Spinal cord (tissue), 10 donors: ENCODE measurements around the gene CFAP61. TPM values are rescaled to one million over a fixed set of nuclear protein-coding genes. Genes with fewer than 3 reads are reported as not detected.
"Not testable (repeated sequence)": the region's sequence is repeated elsewhere in the genome, so short reads cannot be mapped to it uniquely, and the experiment has no call there.

ENCODE experiments used
- DNase-seq, 6 donors: peaks; one replicate each; pipeline versions ENCODE4 v3.0.0 to v3.0.0-alpha.2; 2013 to 2015; ENCODE audit warnings: low spot score in 6 of 6, low read depth in 4 of 6
- H3K27ac ChIP-seq: one replicate; pipeline ENCODE4 v1.5.1; 2013; ENCODE audit warnings: low read depth, low read length, control low read depth
- H3K27me3 ChIP-seq: one replicate; pipeline ENCODE4 v1.6.1; 2013; ENCODE audit warnings: low read length; ENCODE audit not compliant: control insufficient read depth, insufficient read depth
- H3K36me3 ChIP-seq: one replicate; pipeline ENCODE4 v1.6.1; 2013; ENCODE audit warnings: low read length; ENCODE audit not compliant: control insufficient read depth, insufficient read depth
- H3K4me1 ChIP-seq: one replicate; pipeline ENCODE4 v1.6.1; 2013; ENCODE audit warnings: low read length; ENCODE audit not compliant: control insufficient read depth, insufficient read depth
- H3K4me3 ChIP-seq: one replicate; pipeline ENCODE4 v1.5.1; 2013; ENCODE audit warnings: low read depth, low read length, control low read depth
- H3K9me3 ChIP-seq: one replicate; pipeline ENCODE4 v1.6.1; 2013; ENCODE audit warnings: low read length; ENCODE audit not compliant: control insufficient read depth, insufficient read depth
- WGBS: methylation state at CpG from one replicate; pipeline ENCODE4 v1.1.5; 2013; ENCODE audit warnings: missing lambda C conversion rate; ENCODE audit not compliant: insufficient coverage; 5-methylcytosine and 5-hydroxymethylcytosine counted together
- polyA plus RNA-seq, 2 donors: library from polyadenylated mRNA; unstranded; fragments of 120-200 nt; gene quantifications; one replicate each; pipeline ENCODE4 v1.2.1, GENCODE V29; 2013; ENCODE audit not compliant: insufficient read length in 2 of 2
- total RNA-seq, 2 donors: library from RNA; depleted of rRNA in 1 of 2; stranded (reverse); fragments of 120-200 nt in 1 of 2; fragments of >200 nt in 1 of 2; gene quantifications; one replicate each; pipeline versions ENCODE4 v1.2.3 to v1.2.4, GENCODE V29; 2013 to 2014
- donor health status: healthy.

The CFAP61 gene
- total and polyA plus RNA-seq, 4 donors = 4.0 to 9.8 (median 7.6) TPM

DNA sequence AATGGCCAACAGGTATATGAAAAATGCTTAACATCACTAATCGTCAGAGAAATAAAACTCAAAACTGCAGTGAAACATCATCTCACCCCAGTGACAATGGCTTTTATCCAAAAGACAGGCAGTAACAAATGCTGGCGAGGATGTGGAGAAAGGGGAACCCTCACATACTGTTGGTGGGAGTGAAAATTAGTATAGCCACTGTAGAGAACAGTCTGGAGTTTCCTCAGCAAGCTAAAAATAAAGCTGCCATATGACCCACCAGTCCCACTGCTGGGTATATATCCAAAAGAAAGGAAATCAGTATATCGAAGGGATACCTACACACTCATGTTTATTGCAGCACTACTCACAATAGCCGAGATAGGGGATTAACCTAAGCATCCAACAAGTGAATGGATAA is 292.1 kb downstream of the CFAP61 start:
- Histone ChIP-seq H3K4me3 (no peak overlapping the region), H3K27ac (no peak overlapping the region), H3K9me3 (peaks cover 2% of the 10 kb centered on the region), H3K36me3 (no peaks in the 10 kb centered on the region), H3K27me3 (no peaks in the 10 kb centered on the region), H3K4me1 (no peaks in the 10 kb centered on the region)
- DNase-seq = no peak
- WGBS = no CpG with 5 or more reads among the region's 4 CpGs

- no peak for DNase-seq
- H3K27me3 ChIP-seq = no peaks in the 10 kb centered on the region
- H3K9me3 ChIP-seq = peaks cover 3% of the 10 kb centered on the region
- H3K36me3 ChIP-seq = no peaks in the 10 kb centered on the region
- no peak overlapping the region for H3K4me3 ChIP-seq
- H3K27ac ChIP-seq = no peak overlapping the region
- WGBS = no CpG with 5 or more reads among the region's 3 CpGs
- H3K4me1 ChIP-seq = no peaks in the 10 kb centered on the region
These were observed 301.2 kb downstream of the CFAP61 start for GRCh38 chr20:20353576-20353975.

GRCh38 chr20:20355503-20355902 is 303.2 kb downstream of the CFAP61 start:
- H3K27ac ChIP-seq, H3K4me3 ChIP-seq, H3K36me3 ChIP-seq, H3K4me1 ChIP-seq, H3K9me3 ChIP-seq, DNase-seq, H3K27me3 ChIP-seq: not testable (repeated sequence)

- peaks cover 1% of the 10 kb centered on the region for H3K9me3 ChIP-seq
- no peaks in the 10 kb centered on the region for H3K36me3 ChIP-seq
- peaks cover 40% of the 10 kb centered on the region for H3K27me3 ChIP-seq
- H3K4me3 ChIP-seq = no peak overlapping the region
- H3K4me1 ChIP-seq = peaks cover 10% of the 10 kb centered on the region
- peak in 1 of 6 donors; percentile 29 for DNase-seq
- H3K27ac ChIP-seq = no peak overlapping the region
These were observed 306.5 kb downstream of the CFAP61 start for GRCh38 chr20:20358801-20359200.

GRCh38 chr20:20359628-20360027 is 307.3 kb downstream of the CFAP61 start:
- DNase-seq = no peak
- WGBS = no CpG with 5 or more reads among the region's 6 CpGs
- Histone ChIP-seq H3K4me3 (no peak overlapping the region), H3K27me3 (peaks cover 48% of the 10 kb centered on the region), H3K36me3 (no peaks in the 10 kb centered on the region), H3K4me1 (peaks cover 19% of the 10 kb centered on the region), H3K9me3 (peaks cover 1% of the 10 kb centered on the region), H3K27ac (no peak overlapping the region)

GRCh38 chr20:20360464-20360863 is 308.1 kb downstream of the CFAP61 start:
- peaks cover 56% of the 10 kb centered on the region for H3K27me3 ChIP-seq
- no peaks in the 10 kb centered on the region for H3K36me3 ChIP-seq
- H3K4me3 ChIP-seq = no peak overlapping the region
- peak in 2 of 6 donors; percentile 86 to 89 for DNase-seq
- WGBS = 12% methylated on average over 5 of the region's 6 CpGs
- peaks cover 26% of the 10 kb centered on the region for H3K4me1 ChIP-seq
- peaks cover under 1% of the 10 kb centered on the region for H3K9me3 ChIP-seq
- no peak overlapping the region for H3K27ac ChIP-seq

GRCh38 chr20:20362774-20363433 is 310.6 kb downstream of the CFAP61 start:
- 0% methylated on average over 11 of the region's 17 CpGs for WGBS
- Histone ChIP-seq H3K27ac (no peak overlapping the region), H3K36me3 (no peaks in the 10 kb centered on the region), H3K9me3 (no peaks in the 10 kb centered on the region), H3K27me3 (peaks cover 78% of the 10 kb centered on the region), H3K4me3 (no peak overlapping the region), H3K4me1 (peaks cover 37% of the 10 kb centered on the region)
- peak in 2 of 6 donors; percentile 81 to 83 for DNase-seq

DNA sequence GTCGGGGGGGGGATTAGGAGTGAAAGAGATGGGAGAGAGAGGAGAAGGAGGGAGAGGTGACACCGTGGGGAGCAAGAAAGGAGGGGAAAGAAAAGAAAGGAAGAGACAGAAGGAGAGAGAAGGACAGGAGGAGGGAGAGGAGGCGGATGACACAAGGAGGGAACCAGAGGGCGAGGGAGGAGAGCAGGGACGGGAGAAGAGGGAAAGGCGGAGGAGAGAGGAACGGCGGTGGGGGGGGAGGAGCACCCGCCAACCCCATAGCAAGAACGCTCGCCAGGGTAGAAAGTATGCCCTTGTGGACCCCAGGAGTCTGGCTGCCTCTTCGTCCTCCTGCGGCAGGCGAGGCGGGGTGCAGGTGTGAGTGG is 311.1 kb downstream of the CFAP61 start:
- Histone ChIP-seq H3K9me3 (no peaks in the 10 kb centered on the region), H3K4me1 (peaks cover 37% of the 10 kb centered on the region), H3K27ac (no peak overlapping the region), H3K4me3 (no peak overlapping the region), H3K36me3 (no peaks in the 10 kb centered on the region), H3K27me3 (peaks cover 78% of the 10 kb centered on the region)
- 1% methylated on average over 15 of the region's 15 CpGs for WGBS
- DNase-seq = peak in 1 of 6 donors; percentile 33

DNA sequence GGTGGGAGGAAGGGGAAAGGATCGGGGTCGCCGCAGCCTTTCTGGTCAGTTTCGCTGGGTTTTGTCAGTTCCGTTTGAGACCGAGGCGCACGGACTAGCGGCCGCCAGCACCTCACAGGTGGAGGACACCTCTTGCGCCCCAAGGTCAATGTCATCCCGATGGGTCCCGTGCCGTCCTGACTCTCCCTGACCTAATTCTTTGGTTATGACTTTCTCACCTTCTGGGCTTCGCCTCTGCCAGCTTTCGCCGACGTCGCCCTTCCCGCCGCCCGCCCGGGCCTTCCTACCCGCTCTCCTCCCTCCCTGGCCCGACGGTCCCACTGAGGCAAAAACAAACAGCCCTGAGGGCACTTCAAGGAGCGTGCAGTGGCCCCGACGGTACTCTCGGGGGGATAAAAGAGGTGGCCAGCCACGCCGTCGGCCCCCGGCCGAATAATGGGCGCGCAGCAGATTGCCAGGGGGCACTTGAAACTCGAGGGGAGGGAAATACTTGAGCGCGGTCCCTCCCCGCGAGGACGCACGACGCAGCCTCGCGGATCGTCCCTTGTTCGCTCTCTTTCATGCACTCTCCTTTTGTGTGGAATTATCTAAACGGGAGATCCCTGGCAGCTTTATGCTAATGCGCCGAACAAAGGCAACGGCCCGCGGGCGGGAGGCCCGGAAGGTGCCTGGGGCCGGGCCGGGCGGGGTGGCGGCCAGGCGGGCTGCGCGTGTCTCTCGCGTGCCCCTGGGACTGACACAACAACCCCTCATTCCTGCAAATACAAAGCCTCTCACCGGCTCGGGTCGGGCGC is 311.7 kb downstream of the CFAP61 start:
- H3K36me3 ChIP-seq = no peaks in the 10 kb centered on the region
- no peaks in the 10 kb centered on the region for H3K9me3 ChIP-seq
- no peak overlapping the region for H3K27ac ChIP-seq
- H3K27me3 ChIP-seq = peaks cover 78% of the 10 kb centered on the region
- under 1% methylated on average over 70 of the region's 70 CpGs for WGBS
- DNase-seq = peak in 2 of 6 donors; percentile 49 to 62
- peaks cover 37% of the 10 kb centered on the region for H3K4me1 ChIP-seq
- H3K4me3 ChIP-seq = no peak overlapping the region
